ENCODE results near the gene GSN.

GRCh38 chr9:121324755-121325154, 56.8 kb downstream of the GSN start:
- TF ChIP-seq POLR2A (IDR thresholded peaks at IDR 0.05) (no peak), CTCF (IDR thresholded peaks at IDR 0.05) (no peak)
